Measurements from ENCODE around the gene RPS6KA5.
"Not testable (repeated sequence)": the region's sequence is repeated elsewhere in the genome, so short reads cannot be mapped to it uniquely, and the experiment has no call there.

DNA sequence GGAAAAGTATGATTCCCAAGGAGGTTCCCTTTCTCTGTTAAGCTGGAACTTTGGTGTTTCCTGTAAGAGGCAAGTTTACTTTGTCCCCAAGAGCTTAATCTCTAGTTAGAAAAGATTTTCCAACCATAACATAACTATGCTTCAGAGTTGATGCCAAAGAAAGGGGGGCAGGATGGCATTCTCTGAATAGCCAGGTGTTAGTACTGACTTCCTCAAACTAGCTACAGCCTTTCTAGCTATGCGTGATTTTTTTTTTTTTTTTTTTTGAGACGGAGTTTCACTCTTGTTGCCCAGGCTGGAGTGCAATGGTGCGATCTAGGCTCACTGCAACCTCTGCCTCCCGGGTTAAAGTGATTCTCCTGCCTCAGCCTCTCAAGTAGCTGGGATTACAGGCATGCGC lies 204.3 kb downstream of the RPS6KA5 start:
- TF ChIP-seq, protein P1, sequence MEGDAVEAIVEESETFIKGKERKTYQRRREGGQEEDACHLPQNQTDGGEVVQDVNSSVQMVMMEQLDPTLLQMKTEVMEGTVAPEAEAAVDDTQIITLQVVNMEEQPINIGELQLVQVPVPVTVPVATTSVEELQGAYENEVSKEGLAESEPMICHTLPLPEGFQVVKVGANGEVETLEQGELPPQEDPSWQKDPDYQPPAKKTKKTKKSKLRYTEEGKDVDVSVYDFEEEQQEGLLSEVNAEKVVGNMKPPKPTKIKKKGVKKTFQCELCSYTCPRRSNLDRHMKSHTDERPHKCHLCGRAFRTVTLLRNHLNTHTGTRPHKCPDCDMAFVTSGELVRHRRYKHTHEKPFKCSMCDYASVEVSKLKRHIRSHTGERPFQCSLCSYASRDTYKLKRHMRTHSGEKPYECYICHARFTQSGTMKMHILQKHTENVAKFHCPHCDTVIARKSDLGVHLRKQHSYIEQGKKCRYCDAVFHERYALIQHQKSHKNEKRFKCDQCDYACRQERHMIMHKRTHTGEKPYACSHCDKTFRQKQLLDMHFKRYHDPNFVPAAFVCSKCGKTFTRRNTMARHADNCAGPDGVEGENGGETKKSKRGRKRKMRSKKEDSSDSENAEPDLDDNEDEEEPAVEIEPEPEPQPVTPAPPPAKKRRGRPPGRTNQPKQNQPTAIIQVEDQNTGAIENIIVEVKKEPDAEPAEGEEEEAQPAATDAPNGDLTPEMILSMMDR (conservative IDR thresholded peaks at IDR 0.05; ENCODE audit: low read depth, low read length): not testable (repeated sequence)
- TF ChIP-seq EZH2phosphoT487 (IDR thresholded peaks at IDR 0.05; ENCODE audit: borderline replicate concordance, low read length); EZH2 (IDR thresholded peaks at IDR 0.05; ENCODE audit: low read length, unreplicated experiment): not testable (repeated sequence)

Data from PC-3 (cell line).